ENCODE measurements around the gene SHROOM2.

The SHROOM2 gene

DNA sequence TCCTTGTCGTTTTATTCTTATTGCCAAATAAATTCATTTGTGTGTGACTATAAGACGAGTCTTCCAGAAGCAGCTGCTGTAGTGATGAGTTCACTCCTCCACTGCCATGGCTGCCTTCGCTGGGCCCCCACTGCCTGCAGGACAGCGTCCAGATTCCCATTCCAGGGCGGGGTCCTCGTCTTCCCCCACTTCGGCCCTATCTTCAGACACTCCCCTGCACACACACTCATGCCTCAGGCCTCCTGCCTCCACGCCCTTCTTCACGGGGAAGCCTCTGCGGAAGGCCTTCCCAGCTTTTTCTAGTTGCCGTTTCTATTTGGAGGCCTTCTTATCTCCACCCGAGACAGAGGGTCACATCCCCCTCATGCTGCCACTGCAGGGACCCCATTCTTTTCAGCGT lies 80.4 kb downstream of the SHROOM2 start:
- no peak for DNase-seq

DNA sequence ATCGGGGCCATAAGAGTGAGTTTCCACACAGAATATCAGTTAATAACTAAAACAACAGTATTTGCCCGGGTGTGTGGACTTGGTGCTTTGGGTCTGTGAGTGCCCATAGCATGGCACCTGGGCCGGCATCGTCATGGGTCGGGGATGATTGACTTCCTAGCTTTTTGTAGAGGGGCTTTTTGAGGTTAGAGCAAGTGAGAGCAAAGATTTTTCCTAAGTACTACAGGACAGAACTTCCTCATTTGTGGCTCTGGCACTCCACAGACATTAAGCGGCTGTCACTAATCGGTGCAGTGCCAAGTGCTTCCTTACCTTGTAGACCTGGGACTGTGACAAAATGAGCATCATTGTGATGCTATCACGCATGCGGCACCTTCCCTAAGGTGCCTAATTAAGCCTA lies 81.0 kb downstream of the SHROOM2 start:
- DNase-seq: no peak

DNA sequence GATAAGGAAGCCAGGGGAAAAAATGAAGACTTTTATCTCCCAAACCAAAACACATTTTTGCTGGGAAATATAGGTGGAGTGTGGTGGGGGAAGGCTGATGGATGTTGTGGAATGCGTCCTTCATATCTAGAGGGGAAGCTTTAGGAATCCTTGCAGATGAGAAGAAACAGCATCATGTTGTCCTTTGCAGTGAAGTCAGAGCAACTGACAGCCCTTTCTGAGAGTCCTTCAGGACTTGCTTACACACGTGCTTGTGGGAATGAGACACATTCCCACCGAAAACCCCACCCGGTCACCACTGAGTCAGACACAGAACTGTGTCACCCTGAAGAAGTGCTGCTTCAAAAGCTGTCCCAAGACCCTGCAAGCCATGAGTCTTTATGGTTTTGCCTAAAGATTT lies 81.5 kb downstream of the SHROOM2 start:
- no peak for DNase-seq

DNA sequence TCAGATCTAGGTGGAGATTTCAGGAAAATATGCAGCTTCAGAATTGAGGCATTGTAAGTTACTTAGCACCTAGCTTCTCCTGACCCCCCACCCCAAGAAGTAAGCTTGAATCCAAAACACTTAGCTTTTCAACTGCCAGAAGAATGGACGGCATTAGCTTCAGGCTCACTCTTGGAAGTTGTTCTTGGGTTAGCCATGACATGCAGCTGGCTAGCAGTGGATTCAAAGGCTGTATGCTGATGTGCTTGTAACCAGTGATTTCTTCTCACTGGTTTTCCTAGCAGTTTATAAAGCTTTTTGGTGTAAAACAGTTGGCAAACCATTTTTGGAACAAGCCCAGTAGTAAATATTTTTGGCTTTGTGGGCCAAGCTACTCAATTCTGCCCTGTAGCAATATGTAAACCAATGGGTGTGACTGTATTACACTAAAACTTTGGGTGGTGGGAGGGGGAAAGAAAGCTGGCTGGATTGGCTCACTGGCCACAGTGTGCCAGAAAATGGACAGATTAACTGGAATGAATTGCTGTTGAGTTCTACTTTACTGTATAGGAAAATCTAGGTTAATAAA lies 85.6 kb downstream of the SHROOM2 start:
- no peak for DNase-seq

DNA sequence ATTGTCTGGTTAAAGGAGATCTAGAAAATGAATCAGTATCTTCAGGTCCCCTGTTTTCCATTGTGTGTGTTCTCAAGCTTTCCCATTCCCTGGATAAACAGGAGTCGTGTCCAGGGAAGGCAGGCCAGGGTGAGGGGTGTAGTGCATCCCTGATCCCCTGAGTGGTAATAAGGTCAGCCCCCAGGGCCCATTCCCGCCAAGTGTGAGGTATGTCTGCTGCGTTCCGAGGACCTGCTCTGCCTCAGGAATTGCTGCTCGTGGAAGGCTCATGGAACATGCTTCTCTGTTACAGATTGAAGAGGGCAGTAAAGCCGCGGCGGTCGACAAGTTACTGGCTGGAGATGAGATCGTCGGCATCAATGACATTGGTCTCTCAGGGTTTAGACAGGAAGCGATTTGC lies 87.1 kb downstream of the SHROOM2 start:
- DNase-seq: no peak

DNA sequence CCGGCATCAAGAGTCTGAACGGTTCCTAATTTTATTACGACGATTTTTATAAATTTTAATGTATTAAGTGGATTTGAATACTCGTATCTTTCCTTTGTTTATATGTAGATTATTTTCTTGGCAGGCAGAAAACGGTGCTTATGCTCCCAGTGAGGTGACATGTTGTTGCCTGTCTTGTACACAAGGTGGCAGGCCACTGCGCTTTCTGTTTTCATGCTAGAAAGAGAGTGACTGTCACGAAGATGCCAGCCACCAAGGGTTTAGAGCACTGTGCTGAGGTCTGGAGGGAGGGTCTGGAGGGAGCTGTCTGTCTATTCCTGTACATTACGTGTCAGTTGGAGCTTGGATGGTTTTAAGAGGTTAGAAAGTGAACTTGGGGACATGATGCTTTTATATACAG lies 87.7 kb downstream of the SHROOM2 start:
- DNase-seq: peak; percentile 36

DNA sequence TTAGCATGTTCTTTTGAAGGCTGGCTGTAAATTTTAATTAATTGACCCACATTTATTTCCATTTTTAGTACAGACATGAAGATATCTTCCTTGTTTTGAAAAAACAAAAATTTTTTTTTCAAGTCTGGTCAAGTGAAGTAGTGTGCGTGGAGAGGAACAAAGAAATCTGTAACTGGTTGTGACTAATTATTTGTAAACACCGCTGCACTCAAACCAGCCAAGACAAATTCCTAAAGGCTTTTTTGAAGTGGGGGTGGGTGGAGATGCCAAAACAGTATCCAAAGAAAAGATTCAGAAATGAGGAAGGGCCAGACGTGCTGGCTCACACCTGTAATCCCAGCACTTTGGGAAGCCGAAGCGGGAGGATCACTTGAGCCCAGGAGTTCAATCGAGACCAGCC lies 88.3 kb downstream of the SHROOM2 start:
- DNase-seq: no peak

DNA sequence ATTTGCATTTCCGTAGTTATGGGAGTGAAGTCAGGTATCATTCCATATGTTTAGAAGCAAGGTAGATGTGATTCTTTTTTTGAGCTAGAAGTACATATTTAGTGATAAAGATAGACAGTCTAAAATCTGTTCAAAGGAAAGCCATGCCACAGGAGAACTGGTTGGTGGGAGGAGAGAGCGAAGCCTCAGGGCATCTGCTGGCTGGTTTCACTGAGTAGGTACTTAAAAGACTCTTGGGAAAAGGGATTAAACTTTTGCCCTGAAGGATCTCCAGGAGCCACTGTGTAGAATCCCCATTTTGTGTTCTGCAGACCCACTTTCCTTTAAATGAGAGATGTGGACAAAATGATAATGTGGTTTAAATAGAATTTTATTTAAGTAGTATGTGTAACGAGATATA lies 89.6 kb downstream of the SHROOM2 start:
- DNase-seq: no peak

DNA sequence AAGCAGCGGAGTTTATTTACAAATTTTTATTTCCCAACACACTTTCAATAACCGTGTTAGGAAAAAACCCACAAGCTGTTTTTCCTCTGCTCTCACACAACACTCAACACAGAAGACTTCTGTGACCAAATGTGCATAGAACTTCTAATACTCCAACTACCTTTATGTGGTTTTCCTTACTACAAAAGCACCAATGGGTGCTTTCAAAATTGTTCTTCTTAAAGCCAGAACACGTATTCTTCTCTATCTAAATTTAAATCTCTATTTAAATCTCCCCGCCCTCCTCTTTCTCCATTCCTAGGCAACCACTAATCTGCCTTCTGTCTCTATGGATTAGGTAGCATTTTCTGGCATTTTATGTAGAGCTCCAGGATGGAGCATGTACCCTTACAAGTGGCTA lies 90.0 kb downstream of the SHROOM2 start:
- DNase-seq: no peak

DNA sequence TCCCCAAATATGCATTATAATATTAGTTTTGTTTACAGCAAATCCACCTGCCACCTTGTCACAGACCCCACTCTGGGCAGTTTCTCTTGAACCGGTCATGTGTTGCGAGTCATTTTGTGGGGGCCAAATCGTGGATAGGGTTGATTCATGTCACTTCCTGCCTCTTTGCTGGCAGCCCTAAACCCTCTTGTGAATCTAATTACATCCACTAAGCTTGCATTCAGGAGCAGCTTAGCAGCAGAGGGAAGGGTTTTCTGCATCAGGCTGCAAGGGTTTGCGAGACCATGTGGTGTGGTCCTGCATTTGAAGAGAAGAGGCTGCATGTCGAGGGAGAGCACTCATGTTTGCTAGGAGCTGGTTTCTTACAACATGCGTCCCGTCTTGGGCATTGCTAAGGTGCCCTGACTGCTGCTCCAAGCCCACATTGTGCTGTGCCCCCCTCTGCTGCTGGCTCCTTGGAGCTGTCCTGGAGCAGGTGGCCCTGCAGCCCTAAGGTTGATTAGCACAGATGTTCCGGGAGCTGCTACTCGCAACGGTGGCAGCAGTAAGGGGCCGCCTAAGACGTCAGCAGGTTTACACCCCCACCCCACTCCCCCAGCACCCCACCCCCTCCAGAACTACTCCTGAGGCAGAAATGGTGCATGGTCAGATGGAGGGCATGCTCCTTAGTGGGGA lies 92.1 kb downstream of the SHROOM2 start:
- no peak for DNase-seq

DNA sequence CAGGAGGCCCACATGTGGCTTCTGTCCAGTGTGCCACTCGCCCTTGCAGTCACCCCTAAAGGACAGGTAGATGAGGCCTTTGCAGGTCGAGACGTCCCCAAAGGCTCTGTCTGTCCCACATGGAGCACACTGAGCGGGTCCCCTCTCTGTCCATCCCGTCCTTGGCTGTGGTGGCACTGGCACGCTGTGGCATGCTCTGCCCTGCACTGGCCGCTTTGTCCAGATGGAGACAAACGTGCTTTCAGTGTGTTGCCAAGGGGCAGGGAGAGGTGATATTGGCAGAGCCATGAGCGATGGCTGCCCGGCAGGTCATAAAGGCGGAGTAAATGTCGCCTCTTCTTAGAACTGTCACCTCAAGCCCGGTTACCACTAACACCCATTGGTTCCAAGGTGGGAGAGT lies 94.0 kb downstream of the SHROOM2 start:
- DNase-seq: no peak

DNA sequence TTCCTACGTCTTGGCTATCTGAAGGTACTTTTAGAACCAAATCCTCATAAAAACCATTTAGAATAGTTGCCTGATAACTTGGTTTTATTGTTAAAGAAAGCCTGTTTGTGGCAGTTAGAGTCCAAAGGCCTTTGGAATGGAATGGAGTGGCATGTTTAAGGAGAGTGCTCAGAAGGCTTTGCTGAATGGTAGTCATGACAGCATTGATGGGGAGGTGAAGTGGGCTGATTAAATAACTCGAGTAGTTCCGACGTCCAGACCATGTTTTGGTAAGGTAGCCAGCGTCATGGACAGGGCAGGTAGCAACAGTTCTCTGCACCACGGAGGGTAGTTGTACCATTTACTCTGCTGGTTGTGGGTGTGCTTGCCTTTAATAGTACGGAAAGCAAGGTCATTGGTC lies 94.6 kb downstream of the SHROOM2 start:
- no peak for DNase-seq

DNA sequence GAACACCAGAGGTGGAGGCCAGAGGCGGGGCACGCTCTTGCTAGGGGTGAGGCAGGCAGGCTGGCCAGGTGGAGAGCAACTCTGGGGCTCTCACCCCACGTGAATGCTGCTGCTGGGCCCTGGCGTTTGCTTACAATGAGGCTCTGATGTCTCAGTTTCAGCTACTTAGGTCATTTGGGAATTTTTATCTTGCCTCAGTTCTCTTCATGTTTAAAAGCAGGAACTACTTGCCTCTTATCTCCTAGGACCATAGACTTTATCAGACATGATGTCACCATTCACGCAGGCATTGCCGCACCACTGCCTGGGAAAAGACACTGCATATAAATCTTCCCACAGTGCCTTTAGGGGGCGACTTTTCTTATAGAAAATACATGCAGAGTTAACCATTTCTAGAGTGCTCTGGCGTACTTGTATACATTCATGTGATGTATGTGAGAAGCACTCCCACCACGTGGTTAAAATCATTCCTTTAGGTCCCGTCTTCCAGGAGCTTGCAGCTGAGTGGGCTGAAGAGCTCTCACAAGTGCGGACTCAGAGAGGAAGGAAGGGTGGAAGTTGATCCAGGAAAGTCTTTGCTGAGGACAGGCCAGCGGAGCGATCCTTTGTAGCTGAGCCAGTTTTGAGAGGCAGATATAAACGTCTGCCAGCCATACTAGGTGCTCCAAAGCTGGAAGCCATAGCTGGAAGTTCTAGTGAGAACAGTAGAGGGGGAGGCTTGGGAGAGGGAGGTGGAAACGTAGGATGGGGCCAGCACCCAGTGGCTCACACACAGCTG lies 96.6 kb downstream of the SHROOM2 start:
- no peak for DNase-seq

DNA sequence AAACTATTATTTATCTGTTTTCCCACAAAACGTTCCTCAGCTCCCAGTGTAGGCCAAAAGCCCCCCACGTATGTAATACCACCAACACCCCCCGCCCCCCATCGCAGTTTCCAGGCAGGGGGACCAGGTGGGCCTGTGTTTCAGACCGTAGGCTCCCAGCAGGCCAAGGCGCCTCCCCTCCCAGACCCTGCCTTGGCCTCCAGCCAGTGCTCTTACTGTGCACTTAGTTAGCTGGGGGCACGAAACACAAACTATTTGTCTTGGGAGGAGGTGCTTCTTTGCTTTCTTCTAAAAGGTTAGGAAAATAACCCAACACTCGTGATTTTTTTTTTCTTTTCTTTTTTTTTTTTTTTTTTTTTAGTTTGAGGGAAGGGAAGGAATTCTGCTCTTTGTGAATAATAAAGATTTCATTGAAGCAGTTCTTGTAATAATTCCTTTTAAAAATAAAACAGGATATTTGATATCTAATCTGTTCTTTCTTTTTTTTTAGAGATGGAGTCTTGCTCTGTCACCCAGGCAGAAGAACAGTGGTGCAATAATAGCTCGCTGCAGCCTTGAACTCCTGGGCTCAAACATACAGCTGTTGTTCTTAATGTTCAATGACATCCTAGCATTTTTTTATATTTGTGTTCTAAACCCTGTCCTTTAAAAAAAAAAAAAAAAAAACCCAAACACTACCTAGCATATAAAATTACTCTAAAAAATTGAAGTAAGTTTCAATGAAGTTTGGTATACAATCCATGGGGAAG lies 98.0 kb downstream of the SHROOM2 start:
- no peak for DNase-seq

DNA sequence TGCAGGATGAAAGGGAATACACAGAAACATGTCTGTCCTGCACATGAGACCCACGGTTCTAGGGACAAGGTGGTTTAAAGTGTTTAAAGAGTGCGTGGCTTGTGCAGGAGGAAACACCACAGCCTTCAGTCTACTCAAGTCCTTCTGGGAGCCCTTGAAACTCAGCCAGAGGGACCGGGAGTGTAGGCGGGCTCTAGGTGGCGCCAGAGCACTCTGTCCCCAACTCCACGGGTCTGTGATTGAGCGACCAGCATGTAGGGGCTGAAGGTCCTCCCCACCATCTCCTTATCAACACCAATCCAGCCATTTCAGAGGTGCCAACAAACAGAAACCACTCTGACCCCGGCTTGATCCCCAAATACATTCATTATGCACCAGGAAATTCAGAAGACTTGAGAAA lies 98.9 kb downstream of the SHROOM2 start:
- DNase-seq: peak; percentile 48

DNA sequence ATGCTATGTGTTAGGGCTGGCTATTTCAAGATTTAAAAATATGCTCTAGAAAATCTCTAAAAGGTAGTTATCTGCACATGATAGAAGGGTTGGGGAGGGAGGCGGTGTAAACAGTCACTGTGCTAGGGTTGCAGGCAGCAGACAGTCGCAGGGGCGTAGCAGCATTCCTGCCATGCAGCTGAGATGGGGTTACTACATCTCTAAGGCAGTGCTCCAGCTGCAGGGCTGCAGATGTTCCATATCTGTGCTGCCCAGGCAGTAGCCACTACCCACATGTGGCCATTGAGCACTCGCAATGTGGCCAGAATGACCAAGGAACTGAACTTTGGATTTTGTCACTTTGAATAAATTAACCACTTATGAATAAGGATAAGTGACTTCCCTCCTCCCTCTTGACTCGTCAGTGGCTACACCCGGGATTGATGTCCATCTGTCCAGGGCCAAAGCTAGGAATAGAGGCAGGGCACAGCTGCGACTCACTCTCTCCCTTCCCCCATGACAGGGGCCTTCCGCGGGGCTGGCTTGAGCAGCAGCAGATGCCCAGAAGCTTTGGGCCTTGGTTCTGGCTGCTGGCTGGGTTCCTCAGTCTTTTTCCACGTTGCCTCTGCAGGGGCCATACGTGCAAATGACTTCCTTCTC lies 101.5 kb downstream of the SHROOM2 start:
- DNase-seq: no peak

DNA sequence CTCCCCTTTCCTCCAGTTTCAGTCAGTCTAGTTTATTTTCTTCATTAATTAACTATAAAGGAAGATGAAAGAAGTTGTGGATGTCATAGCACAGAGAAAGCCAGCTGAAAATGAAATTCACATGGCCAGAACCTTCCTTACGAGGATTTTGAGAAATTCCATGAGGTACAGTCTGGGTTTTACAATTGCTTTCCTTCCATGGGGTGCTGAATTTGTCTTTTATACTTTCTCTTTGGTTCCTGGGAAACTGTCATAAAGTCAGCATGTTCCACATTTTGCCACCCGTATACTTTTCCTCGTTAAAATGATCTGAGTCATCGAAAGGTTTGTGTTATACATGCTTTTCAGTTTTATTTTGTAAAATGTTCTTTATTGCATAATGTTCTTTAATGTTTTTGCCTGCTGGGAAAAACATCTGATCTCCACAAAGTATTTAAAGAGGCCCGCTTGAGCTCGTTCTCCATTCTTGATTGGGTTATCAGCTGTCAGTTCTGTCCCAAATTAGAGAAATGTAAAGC lies 102.8 kb downstream of the SHROOM2 start:
- no peak for DNase-seq

DNA sequence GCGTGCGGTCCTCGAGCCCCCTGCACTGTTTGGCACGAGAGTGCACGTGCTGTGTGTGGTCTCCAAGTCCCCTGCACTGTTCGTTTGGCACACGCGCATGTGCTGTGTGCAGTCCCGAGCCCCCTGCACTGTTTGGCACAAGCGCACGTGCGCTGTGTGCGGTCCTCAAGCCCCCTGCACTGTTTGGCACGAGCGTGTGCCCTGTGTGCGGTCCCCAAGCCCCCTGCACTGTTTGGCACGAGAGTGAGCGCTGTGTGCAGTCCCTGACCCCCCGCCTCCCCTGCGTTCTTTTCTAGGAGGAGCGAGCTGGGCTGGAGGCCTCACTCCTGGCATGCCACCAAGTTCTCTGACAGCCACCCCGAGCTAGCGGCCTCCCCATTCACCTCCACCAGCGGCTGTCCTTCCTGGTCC lies 104.5 kb downstream of the SHROOM2 start:
- no peak for DNase-seq

DNA sequence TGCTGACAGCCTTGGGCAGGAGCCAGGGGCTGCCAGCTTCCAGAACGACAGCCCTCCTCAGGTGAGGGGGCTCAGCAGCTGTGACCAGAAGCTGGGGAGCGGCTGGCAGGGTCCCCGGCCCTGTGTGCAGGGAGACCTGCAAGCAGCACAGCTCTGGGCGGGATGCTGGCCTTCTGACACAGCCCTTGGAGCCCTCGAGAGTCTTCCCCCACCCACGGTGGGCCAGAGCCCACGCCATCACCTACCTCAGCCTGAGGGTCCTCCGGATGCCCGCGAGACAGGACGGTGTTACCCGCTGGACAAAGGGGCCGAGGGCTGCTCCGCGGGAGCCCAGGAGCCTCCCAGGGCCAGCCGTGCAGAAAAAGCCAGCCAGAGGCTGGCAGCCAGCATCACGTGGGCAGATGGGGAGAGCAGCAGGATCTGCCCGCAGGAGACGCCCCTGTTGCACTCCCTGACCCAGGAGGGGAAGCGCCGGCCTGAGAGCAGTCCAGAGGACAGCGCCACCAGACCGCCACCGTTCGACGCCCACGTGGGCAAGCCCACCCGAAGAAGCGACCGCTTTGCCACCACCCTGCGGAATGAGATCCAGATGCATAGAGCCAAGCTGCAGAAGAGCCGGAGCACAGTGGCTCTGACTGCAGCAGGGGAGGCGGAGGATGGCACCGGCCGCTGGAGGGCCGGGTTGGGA lies 109.1 kb downstream of the SHROOM2 start:
- DNase-seq: no peak

DNA sequence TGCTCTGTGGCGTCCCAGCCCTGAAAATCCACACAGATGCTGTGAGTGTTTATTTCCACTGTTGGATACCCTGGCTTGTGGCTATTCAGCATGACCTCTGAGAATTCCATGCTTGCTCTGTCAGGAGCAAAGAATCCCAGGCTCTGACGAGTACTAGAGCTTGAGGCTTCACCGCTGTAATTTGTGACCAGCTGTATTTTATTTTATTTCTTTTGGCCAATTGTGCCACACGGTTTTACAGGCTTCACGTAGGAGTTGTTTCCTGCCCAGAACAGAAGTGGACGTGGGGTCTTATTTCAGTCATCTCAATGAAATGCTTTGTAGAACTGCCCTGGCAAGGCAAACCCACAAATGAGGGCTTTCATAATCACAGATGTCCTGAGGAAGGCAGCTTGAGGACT lies 111.5 kb downstream of the SHROOM2 start:
- no peak for DNase-seq

DNA sequence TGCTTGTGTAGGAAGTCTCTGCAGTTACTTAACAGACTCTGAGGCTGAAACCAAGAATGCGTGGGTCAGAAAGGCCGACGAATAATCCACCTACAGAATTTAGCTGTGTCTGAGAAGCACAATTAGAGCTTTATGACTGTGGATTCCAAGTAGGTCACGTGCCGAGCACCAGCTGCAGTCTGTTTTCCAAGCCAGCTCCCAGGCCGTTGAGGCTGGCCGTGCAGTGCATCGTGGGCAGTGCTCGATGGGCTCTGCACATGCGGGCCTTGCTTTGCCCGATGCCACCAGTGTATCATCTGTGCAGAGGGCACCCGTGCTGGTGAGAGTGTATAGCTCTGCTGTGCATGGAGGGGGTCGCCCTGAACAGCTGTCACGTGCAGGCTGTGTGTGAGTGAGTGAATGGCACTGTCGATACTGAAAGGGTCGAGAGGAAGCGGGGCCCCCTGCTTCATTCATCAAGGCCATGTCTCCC lies 113.4 kb downstream of the SHROOM2 start:
- DNase-seq: no peak

DNA sequence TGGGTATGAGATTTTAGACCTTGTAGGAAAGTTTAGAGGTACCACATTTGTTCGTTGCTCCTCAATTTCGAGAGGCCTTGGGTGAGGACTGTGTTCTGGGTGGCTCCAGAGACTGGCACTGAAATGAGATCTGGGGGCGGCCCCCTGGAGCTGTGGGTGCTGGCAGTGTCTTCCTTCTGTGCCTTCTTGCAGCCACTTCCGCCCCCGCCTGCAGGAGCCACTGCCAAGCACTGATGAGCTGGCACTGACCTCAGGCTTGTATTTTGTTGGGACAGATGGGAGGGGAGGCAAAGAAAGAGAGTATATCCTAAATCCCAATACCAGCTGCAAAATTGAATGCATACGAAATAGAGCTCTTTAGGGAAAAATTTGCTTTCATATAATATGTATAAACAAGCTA lies 116.4 kb downstream of the SHROOM2 start:
- no peak for DNase-seq

All from CD4-positive, alpha-beta T cell treated with Interferon gamma for 1 hour (primary cell).